ENCODE results near the gene PIK3C2A. TPM values are rescaled to one million over a fixed set of nuclear protein-coding genes. Genes with fewer than 3 reads are reported as not detected.

Gene PIK3C2A
- total and polyA plus RNA-seq, 10 of the 15 experiments (the other 5 are each of a cell fraction or from before 2014, with no cell fraction given), result 1.6 to 20.6 (median 9.1) TPM

- TF ChIP-seq PAX5 (IDR thresholded peaks at IDR 0.05; ENCODE audit: borderline replicate concordance, low read depth, low read length), result peak; percentile 78
- no peak for TF ChIP-seq SUPT20H (IDR thresholded peaks at IDR 0.05; ENCODE audit: borderline replicate concordance, control insufficient read depth, low read depth, low read length)
- no peak for TF ChIP-seq HDGF (IDR thresholded peaks at IDR 0.05)
- TF ChIP-seq ZBED1 (IDR thresholded peaks at IDR 0.05; ENCODE audit: borderline replicate concordance), result peak; percentile 89
- TF ChIP-seq IRF4 (IDR thresholded peaks at IDR 0.05; ENCODE audit: low read depth, low read length), result peak; percentile 95
- peak; percentile 84 for TF ChIP-seq ATF2 (IDR thresholded peaks at IDR 0.05; ENCODE audit: low read length)
- no peak for TF ChIP-seq EZH2 (IDR thresholded peaks at IDR 0.05; ENCODE audit: borderline replicate concordance, control insufficient read depth, low read depth, low read length)
- TF ChIP-seq TBL1XR1 (IDR thresholded peaks at IDR 0.05; ENCODE audit: low read depth, low read length), result peak; percentile 84; the same call in 1 of the 2 replicates
- 0 out of 2 replicates have a peak, but pooled peaks have one; percentile 50 for TF ChIP-seq ZNF24 (IDR thresholded peaks at IDR 0.05)
- no peak for TF ChIP-seq MYB (IDR thresholded peaks at IDR 0.05; ENCODE audit: borderline replicate concordance, low read depth, low read length)
- peak; percentile 41; the same call in 1 of the 2 replicates for TF ChIP-seq CBFB (IDR thresholded peaks at IDR 0.05; ENCODE audit: low read depth)
- no peak for TF ChIP-seq MAX (IDR thresholded peaks at IDR 0.05; ENCODE audit: low read depth, low read length)
- TF ChIP-seq POLR2AphosphoS5 (IDR thresholded peaks at IDR 0.05; ENCODE audit: low read length), result no peak
- TF ChIP-seq, protein P1, sequence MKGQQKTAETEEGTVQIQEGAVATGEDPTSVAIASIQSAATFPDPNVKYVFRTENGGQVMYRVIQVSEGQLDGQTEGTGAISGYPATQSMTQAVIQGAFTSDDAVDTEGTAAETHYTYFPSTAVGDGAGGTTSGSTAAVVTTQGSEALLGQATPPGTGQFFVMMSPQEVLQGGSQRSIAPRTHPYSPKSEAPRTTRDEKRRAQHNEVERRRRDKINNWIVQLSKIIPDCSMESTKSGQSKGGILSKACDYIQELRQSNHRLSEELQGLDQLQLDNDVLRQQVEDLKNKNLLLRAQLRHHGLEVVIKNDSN (IDR thresholded peaks at IDR 0.05; ENCODE audit: borderline replicate concordance, extremely low read length, insufficient read depth, low read depth, low read length), result no peak
- TF ChIP-seq SMAD5 (IDR thresholded peaks at IDR 0.05; ENCODE audit: low read depth), result no peak
- TF ChIP-seq, protein P2, sequence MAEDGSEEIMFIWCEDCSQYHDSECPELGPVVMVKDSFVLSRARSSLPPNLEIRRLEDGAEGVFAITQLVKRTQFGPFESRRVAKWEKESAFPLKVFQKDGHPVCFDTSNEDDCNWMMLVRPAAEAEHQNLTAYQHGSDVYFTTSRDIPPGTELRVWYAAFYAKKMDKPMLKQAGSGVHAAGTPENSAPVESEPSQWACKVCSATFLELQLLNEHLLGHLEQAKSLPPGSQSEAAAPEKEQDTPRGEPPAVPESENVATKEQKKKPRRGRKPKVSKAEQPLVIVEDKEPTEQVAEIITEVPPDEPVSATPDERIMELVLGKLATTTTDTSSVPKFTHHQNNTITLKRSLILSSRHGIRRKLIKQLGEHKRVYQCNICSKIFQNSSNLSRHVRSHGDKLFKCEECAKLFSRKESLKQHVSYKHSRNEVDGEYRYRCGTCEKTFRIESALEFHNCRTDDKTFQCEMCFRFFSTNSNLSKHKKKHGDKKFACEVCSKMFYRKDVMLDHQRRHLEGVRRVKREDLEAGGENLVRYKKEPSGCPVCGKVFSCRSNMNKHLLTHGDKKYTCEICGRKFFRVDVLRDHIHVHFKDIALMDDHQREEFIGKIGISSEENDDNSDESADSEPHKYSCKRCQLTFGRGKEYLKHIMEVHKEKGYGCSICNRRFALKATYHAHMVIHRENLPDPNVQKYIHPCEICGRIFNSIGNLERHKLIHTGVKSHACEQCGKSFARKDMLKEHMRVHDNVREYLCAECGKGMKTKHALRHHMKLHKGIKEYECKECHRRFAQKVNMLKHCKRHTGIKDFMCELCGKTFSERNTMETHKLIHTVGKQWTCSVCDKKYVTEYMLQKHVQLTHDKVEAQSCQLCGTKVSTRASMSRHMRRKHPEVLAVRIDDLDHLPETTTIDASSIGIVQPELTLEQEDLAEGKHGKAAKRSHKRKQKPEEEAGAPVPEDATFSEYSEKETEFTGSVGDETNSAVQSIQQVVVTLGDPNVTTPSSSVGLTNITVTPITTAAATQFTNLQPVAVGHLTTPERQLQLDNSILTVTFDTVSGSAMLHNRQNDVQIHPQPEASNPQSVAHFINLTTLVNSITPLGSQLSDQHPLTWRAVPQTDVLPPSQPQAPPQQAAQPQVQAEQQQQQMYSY (CRISPR knock-in tag; IDR thresholded peaks at IDR 0.05), result no peak
- TF ChIP-seq DPF2 (IDR thresholded peaks at IDR 0.05), result peak; percentile 80
- TF ChIP-seq, protein P3, sequence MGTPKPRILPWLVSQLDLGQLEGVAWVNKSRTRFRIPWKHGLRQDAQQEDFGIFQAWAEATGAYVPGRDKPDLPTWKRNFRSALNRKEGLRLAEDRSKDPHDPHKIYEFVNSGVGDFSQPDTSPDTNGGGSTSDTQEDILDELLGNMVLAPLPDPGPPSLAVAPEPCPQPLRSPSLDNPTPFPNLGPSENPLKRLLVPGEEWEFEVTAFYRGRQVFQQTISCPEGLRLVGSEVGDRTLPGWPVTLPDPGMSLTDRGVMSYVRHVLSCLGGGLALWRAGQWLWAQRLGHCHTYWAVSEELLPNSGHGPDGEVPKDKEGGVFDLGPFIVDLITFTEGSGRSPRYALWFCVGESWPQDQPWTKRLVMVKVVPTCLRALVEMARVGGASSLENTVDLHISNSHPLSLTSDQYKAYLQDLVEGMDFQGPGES (IDR thresholded peaks at IDR 0.05), result no peak
- TF ChIP-seq POU2F2 (IDR thresholded peaks at IDR 0.05; ENCODE audit: borderline replicate concordance, low read depth, low read length), result peak; percentile 70; the same call in 2 of the 3 replicates
- TF ChIP-seq, protein P4, sequence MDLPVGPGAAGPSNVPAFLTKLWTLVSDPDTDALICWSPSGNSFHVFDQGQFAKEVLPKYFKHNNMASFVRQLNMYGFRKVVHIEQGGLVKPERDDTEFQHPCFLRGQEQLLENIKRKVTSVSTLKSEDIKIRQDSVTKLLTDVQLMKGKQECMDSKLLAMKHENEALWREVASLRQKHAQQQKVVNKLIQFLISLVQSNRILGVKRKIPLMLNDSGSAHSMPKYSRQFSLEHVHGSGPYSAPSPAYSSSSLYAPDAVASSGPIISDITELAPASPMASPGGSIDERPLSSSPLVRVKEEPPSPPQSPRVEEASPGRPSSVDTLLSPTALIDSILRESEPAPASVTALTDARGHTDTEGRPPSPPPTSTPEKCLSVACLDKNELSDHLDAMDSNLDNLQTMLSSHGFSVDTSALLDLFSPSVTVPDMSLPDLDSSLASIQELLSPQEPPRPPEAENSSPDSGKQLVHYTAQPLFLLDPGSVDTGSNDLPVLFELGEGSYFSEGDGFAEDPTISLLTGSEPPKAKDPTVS (IDR thresholded peaks at IDR 0.05; ENCODE audit: low read depth, low read length), result no peak
Observed at GRCh38 chr11:17230867-17231851, 23.4 kb upstream of the PIK3C2A start (continued).

Measured in GM12878 (cell line).